SK-N-SH (cell line): ENCODE measurements around the gene ANKRD40. TPM values are rescaled to one million over a fixed set of nuclear protein-coding genes. Genes with fewer than 3 reads are reported as not detected.

Experiments
- CTCF ChIA-PET: fragments of 300-600, 350-600 bp; formaldehyde crosslinking; extraction: SDS; loops from one replicate; lab custom pipeline; 2021; lab: Yijun Ruan, JAX
- POLR2A ChIA-PET: fragments of 350-600 bp; sonication (Branson Sonifier 250); formaldehyde crosslinking; extraction: SDS; loops from one replicate; lab custom pipeline; 2020; ENCODE audit warnings: antibody characterized with exemption, inconsistent platforms; lab: Yijun Ruan, JAX
- DNase-seq: peaks from one replicate; pipeline ENCODE4 v3.0.0; 2012
- H2AFZ ChIP-seq: fragments of 200-600 bp; sonication (generic); 2 replicates; pipeline ENCODE4 v1.8.1; 2016; ENCODE audit warnings: antibody characterized with exemption, mild to moderate bottlenecking, low read depth
- H3F3A ChIP-seq: fragments of 200-600 bp; sonication (generic); replicated peaks from 2 replicates; pipeline ENCODE3; 2016; ENCODE audit warnings: antibody characterized with exemption, mild to moderate bottlenecking; ENCODE audit not compliant: insufficient read depth
- H3K27ac ChIP-seq, 2 experiments: fragments of 200-500 bp in 1 of 2; fragments of 200-600 bp in 1 of 2; sonication (Bioruptor generic) in 1 of 2; sonication (generic), shearing (Covaris generic) in 1 of 2; 2 replicates each; pipeline versions ENCODE4 v1.5.1 to v1.6.1; 2014 to 2016; ENCODE audit warnings: low read depth in 2 of 2, inconsistent platforms in 1 of 2, low read length in 1 of 2, mild to moderate bottlenecking in 1 of 2, mixed read lengths in 1 of 2
- H3K27me3 ChIP-seq: fragments of 200-600 bp; sonication (generic), shearing (Covaris generic); 2 replicates; pipeline ENCODE4 v1.6.1; 2016; ENCODE audit warnings: mixed run types; ENCODE audit not compliant: insufficient read depth
- H3K36me3 ChIP-seq, 2 experiments: fragments of 200-500 bp in 1 of 2; fragments of 200-600 bp in 1 of 2; sonication (Bioruptor generic) in 1 of 2; sonication (generic) in 1 of 2; replicated peaks in 1 of 2; 2 replicates each; pipeline versions ENCODE3 to v1.5.1; 2014 to 2016; ENCODE audit warnings: low read length in 1 of 2, mild to moderate bottlenecking in 1 of 2; ENCODE audit not compliant: insufficient read depth in 2 of 2, control insufficient read depth in 1 of 2
- H3K4me1 ChIP-seq, 2 experiments: fragments of 200-500 bp in 1 of 2; fragments of 200-600 bp in 1 of 2; sonication (Bioruptor generic) in 1 of 2; sonication (generic), shearing (Covaris generic) in 1 of 2; 2 replicates each; pipeline versions ENCODE4 v1.5.1 to v1.6.1; 2014 to 2016; ENCODE audit warnings: low read depth in 1 of 2, low read length in 1 of 2, mixed run types in 1 of 2; ENCODE audit not compliant: insufficient read depth in 2 of 2, control insufficient read depth in 1 of 2
- H3K4me2 ChIP-seq: fragments of 200-600 bp; sonication (generic), shearing (Covaris generic); 2 replicates; pipeline ENCODE4 v1.6.1; 2017; ENCODE audit warnings: mixed run types
- H3K4me3 ChIP-seq, 2 experiments: fragments of 200-500 bp in 1 of 2; fragments of 200-600 bp in 1 of 2; sonication (Bioruptor generic) in 1 of 2; sonication (generic), shearing (Covaris generic) in 1 of 2; 2 replicates each; pipeline versions ENCODE4 v1.5.1 to v1.8.1; 2014 to 2016; ENCODE audit warnings: low read depth in 2 of 2, inconsistent platforms in 1 of 2, low read length in 1 of 2, mild to moderate bottlenecking in 1 of 2, mixed read lengths in 1 of 2, moderate library complexity in 1 of 2
- H3K79me2 ChIP-seq: fragments of 200-600 bp; sonication (generic); 2 replicates; pipeline ENCODE4 v1.8.1; 2017; ENCODE audit warnings: mild to moderate bottlenecking; ENCODE audit not compliant: insufficient read depth
- H3K9ac ChIP-seq: fragments of 200-600 bp; sonication (generic); 2 replicates; pipeline ENCODE4 v1.6.1; 2017; ENCODE audit warnings: mixed run types
- H3K9me2 ChIP-seq: fragments of 200-600 bp; sonication (generic); 2 replicates; pipeline ENCODE4 v1.6.1; 2017; ENCODE audit warnings: mixed run types
- H3K9me3 ChIP-seq: fragments of 200-600 bp; sonication (generic); 2 replicates; pipeline ENCODE4 v1.6.1; 2017; ENCODE audit warnings: mixed run types, mild to moderate bottlenecking, moderate library complexity
- H4K20me1 ChIP-seq: fragments of 200-600 bp; sonication (generic); 2 replicates; pipeline ENCODE4 v1.6.1; 2017; ENCODE audit warnings: mild to moderate bottlenecking, mixed run types; ENCODE audit not compliant: insufficient read depth
- CHD2 ChIP-seq: fragments of 150-350 bp; IDR thresholded peaks from 2 replicates; pipeline ENCODE4 v1.6.1; 2018; ENCODE audit warnings: low read length; ENCODE audit not compliant: partially characterized antibody
- EZH2phosphoT487 ChIP-seq: fragments of 200-600 bp; sonication (generic); IDR thresholded peaks from 2 replicates; pipeline ENCODE4 v1.6.1; 2017; ENCODE audit warnings: low read depth, mixed run types, mild to moderate bottlenecking, antibody characterized with exemption, moderate library complexity, borderline replicate concordance
- FOSL2 ChIP-seq: IDR thresholded peaks from 2 replicates; pipeline ENCODE4 v1.4.0; 2012; ENCODE audit warnings: low read depth, mild to moderate bottlenecking, moderate library complexity, borderline replicate concordance
- FOXJ3 ChIP-seq: sonication (generic); formaldehyde crosslinking; IDR thresholded peaks from 2 replicates; pipeline ENCODE4 v1.5.1; 2020; ENCODE audit warnings: mild to moderate bottlenecking, missing genetic modification reagents
- FOXM1 ChIP-seq: IDR thresholded peaks from 2 replicates; pipeline ENCODE4 v1.4.0; 2012; ENCODE audit warnings: low read depth, mild to moderate bottlenecking
- GABPA ChIP-seq: IDR thresholded peaks from 2 replicates; pipeline ENCODE4 v1.4.0; 2012; ENCODE audit warnings: low read depth, mild to moderate bottlenecking
- JUND ChIP-seq: IDR thresholded peaks from 2 replicates; pipeline ENCODE4 v1.4.0; 2012
- MEF2A ChIP-seq: IDR thresholded peaks from 2 replicates; pipeline ENCODE4 v1.4.0; 2012; ENCODE audit warnings: low read depth, borderline replicate concordance
- NFIC ChIP-seq: IDR thresholded peaks from 2 replicates; pipeline ENCODE4 v1.4.0; 2012; ENCODE audit warnings: borderline replicate concordance
- RAD21 ChIP-seq: IDR thresholded peaks from 2 replicates; pipeline ENCODE4 v1.6.1; 2012; ENCODE audit warnings: mild to moderate bottlenecking, low read length
- REST ChIP-seq: IDR thresholded peaks from 2 replicates; pipeline ENCODE4 v1.6.1; 2012; ENCODE audit warnings: mild to moderate bottlenecking, low read depth, low read length, moderate library complexity
- RFX5 ChIP-seq: IDR thresholded peaks from 2 replicates; pipeline ENCODE4 v1.6.1; 2012; ENCODE audit warnings: mild to moderate bottlenecking, improper control_type of control experiment, low read length
- RXRA ChIP-seq: IDR thresholded peaks from 2 replicates; pipeline ENCODE4 v1.4.0; 2012; ENCODE audit warnings: low read depth, mild to moderate bottlenecking, borderline replicate concordance
- USF2 ChIP-seq: fragments of 150-350 bp; IDR thresholded peaks from 2 replicates; pipeline ENCODE4 v1.6.1; 2017; ENCODE audit warnings: antibody characterized with exemption, low read length, low read depth, borderline replicate concordance
- ZBTB33 ChIP-seq: IDR thresholded peaks from 2 replicates; pipeline ENCODE4 v1.4.0; 2012; ENCODE audit warnings: low read depth, borderline replicate concordance
- WGBS: methylation state at CpG from one replicate; pipeline ENCODE4 v1.1.6; 2017; ENCODE audit warnings: low lambda C conversion rate; 5-methylcytosine and 5-hydroxymethylcytosine counted together
- polyA plus RNA-seq, 3 experiments: library from polyadenylated mRNA; depleted of rRNA; stranded (reverse); fragments of >200 nt; gene quantifications; 2 replicates each; pipeline ENCODE4 v1.2.3, GENCODE V29; 2012

Gene ANKRD40
- polyA plus RNA-seq, 1 of the 3 experiments (the other 2 are of a cell fraction), result 33.6 TPM

- no peak for DNase-seq
- Histone ChIP-seq H3K9me2 (no peaks in the 10 kb centered on the region), H3K4me3 (no peak overlapping the region), H3K36me3 (peaks cover 9 to 16% of the 10 kb centered on the region in 2 experiments), H3K4me2 (no peak overlapping the region), H4K20me1 (no peaks in the 10 kb centered on the region), H3K4me1 (peaks cover 31 to 40% of the 10 kb centered on the region in 2 experiments), H3F3A (peaks cover 33% of the 10 kb centered on the region), H3K79me2 (peaks cover 19% of the 10 kb centered on the region; the same call in 1 of the 2 replicates), H3K27ac (no peak overlapping the region), H3K27me3 (no peaks in the 10 kb centered on the region), H3K9me3 (no peaks in the 10 kb centered on the region), H2AFZ (no peak overlapping the region), H3K9ac (no peak overlapping the region)
- WGBS, result 98% methylated on average over 7 of the region's 7 CpGs
- TF ChIP-seq FOSL2 (no peak), REST (no peak), RXRA (no peak), CHD2 (no peak), MEF2A (no peak), EZH2phosphoT487 (no peak), USF2 (no peak), FOXJ3 (CRISPR knock-in tag) (no peak), RAD21 (no peak), JUND (no peak)
- CTCF ChIA-PET, result interaction anchor here (1.9 to 2.0 kb wide), 2 partner anchors 24 to 26 kb away, joined by 6 to 11 read pairs; no protein-coding TSS in a partner anchor
- POLR2A ChIA-PET, result no interaction called here
These were observed 50.7 kb downstream of the ANKRD40 start for GRCh38 chr17:50657054-50657453.

- H3K4me3 ChIP-seq, result no peak overlapping the region
- H3K27ac ChIP-seq, result no peak overlapping the region
- POLR2A ChIA-PET, result no interaction called here
- 98% methylated on average over 5 of the region's 5 CpGs for WGBS
- CTCF ChIA-PET, result interaction anchor here (0.9 to 1.4 kb wide), 3 partner anchors 30 to 106 kb away, joined by 4 to 5 read pairs (median 4); no protein-coding TSS in a partner anchor
- peaks cover 10 to 16% of the 10 kb centered on the region in 2 experiments for H3K36me3 ChIP-seq
- no peak for DNase-seq
- peaks cover 19% of the 10 kb centered on the region; the same call in 1 of the 2 replicates for H3K79me2 ChIP-seq
- no peak overlapping the region for H3K9ac ChIP-seq
- TF ChIP-seq FOXM1 (no peak), JUND (no peak), ZBTB33 (no peak), NFIC (no peak), GABPA (no peak), EZH2phosphoT487 (no peak), REST (no peak), RFX5 (no peak)
- H3K4me1 ChIP-seq, result peaks cover 25 to 34% of the 10 kb centered on the region in 2 experiments
- no peak overlapping the region for H3K4me2 ChIP-seq
- H3K9me3 ChIP-seq, result no peaks in the 10 kb centered on the region
- H2AFZ ChIP-seq, result no peak overlapping the region
- H3K27me3 ChIP-seq, result no peaks in the 10 kb centered on the region
- H4K20me1 ChIP-seq, result no peaks in the 10 kb centered on the region
- peaks cover 28% of the 10 kb centered on the region for H3F3A ChIP-seq
- no peaks in the 10 kb centered on the region for H3K9me2 ChIP-seq
These were observed 51.2 kb downstream of the ANKRD40 start for GRCh38 chr17:50656509-50656908.
